Stomach (tissue), 4 donors: ENCODE data around the gene CIROP.

ENCODE experiments used
- EP300 ChIP-seq: sonication (generic); formaldehyde crosslinking; IDR thresholded peaks from one replicate; pipeline ENCODE4 v1.6.1; 2017; ENCODE audit warnings: antibody characterized with exemption
- POLR2A ChIP-seq, 4 donors: fragments of 450-650 bp; IDR thresholded peaks; one replicate each; pipeline ENCODE4 v1.6.1; 2016; ENCODE audit warnings: antibody characterized with exemption in 4 of 4, control low read depth in 2 of 4, mild to moderate bottlenecking in 1 of 4, moderate library complexity in 1 of 4
- POLR2AphosphoS5 ChIP-seq, 3 donors: sonication (generic); formaldehyde crosslinking; IDR thresholded peaks; one replicate each; pipeline ENCODE4 v1.6.1; 2016; ENCODE audit warnings: antibody characterized with exemption in 3 of 3
- TF ChIP-seq, protein P1 (sequence below), 7 experiments: fragments of 450-650 bp in 4 of 7; fragments of 200-600 bp in 3 of 7; sonication (generic) in 3 of 7; IDR thresholded peaks; one replicate each; pipeline ENCODE4 v1.5.1; 2016 to 2019; ENCODE audit warnings: antibody characterized with exemption in 7 of 7, control low read depth in 2 of 7, mild to moderate bottlenecking in 1 of 7

DNA sequence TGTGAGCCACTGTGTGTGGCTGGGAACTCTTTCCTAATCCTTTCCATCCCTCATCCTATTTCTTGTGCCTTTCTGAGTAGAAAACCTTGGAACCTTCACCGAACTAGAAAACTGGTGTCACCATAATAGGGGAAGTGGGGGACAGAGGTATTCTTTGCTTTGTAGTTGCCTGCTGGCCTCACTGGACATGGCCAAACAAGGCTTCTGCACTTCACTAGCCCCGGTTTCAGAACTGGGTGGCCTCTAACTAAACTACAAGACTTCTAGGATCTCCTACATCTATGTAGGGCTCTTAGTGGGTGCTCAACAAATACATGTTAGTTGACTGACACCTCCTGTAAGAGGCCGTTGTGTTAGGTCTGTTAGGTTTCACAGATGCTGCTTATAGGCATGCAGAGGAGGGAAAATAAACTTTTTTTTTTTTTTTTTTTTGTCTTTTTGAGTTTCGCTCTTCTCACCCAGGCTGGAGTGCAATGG lies 597 bp upstream of the CIROP start:
- TF ChIP-seq, protein P1, sequence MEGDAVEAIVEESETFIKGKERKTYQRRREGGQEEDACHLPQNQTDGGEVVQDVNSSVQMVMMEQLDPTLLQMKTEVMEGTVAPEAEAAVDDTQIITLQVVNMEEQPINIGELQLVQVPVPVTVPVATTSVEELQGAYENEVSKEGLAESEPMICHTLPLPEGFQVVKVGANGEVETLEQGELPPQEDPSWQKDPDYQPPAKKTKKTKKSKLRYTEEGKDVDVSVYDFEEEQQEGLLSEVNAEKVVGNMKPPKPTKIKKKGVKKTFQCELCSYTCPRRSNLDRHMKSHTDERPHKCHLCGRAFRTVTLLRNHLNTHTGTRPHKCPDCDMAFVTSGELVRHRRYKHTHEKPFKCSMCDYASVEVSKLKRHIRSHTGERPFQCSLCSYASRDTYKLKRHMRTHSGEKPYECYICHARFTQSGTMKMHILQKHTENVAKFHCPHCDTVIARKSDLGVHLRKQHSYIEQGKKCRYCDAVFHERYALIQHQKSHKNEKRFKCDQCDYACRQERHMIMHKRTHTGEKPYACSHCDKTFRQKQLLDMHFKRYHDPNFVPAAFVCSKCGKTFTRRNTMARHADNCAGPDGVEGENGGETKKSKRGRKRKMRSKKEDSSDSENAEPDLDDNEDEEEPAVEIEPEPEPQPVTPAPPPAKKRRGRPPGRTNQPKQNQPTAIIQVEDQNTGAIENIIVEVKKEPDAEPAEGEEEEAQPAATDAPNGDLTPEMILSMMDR (IDR thresholded peaks at IDR 0.05): no peak
- TF ChIP-seq POLR2AphosphoS5 (IDR thresholded peaks at IDR 0.05): no peak
- TF ChIP-seq EP300: no peak
- TF ChIP-seq POLR2A (IDR thresholded peaks at IDR 0.05): no peak
